Measurements from ENCODE around the gene BIK.
A peak's percentile ranks its signal among the peaks of the same experiment; 100 is the strongest.

The BIK gene

GRCh38 chr22:43173976-43174720, 63.6 kb downstream of the BIK start:
- peaks cover 35% of the 10 kb centered on the region for H3K4me1 ChIP-seq
- H3K9ac ChIP-seq = no peak overlapping the region
- H3K9me3 ChIP-seq = no peaks in the 10 kb centered on the region
- H3K4me3 ChIP-seq = no peak overlapping the region
- H3K4me2 ChIP-seq = no peak overlapping the region
- H3K36me3 ChIP-seq = peaks cover 97% of the 10 kb centered on the region
- H3K27ac ChIP-seq = no peak overlapping the region
- H4K20me1 ChIP-seq = peaks cover 9% of the 10 kb centered on the region; the same call in 1 of the 2 replicates
- no peak for TF ChIP-seq Cebpa-rat (IDR thresholded peaks at IDR 0.05)
- H3K27me3 ChIP-seq = no peaks in the 10 kb centered on the region

GRCh38 chr22:43174941-43175531, 64.5 kb downstream of the BIK start:
- H3K36me3 ChIP-seq = peaks cover 97% of the 10 kb centered on the region
- no peak overlapping the region for H3K4me2 ChIP-seq
- H4K20me1 ChIP-seq = peaks cover 15% of the 10 kb centered on the region; the same call in 1 of the 2 replicates
- H3K4me1 ChIP-seq = peaks cover 29% of the 10 kb centered on the region
- no peak overlapping the region for H3K27ac ChIP-seq
- H3K9ac ChIP-seq = no peak overlapping the region
- no peaks in the 10 kb centered on the region for H3K27me3 ChIP-seq
- no peak for TF ChIP-seq Cebpa-rat (IDR thresholded peaks at IDR 0.05)
- no peaks in the 10 kb centered on the region for H3K9me3 ChIP-seq
- no peak overlapping the region for H3K4me3 ChIP-seq

GRCh38 chr22:43176090-43176489, 65.5 kb downstream of the BIK start:
- TF ChIP-seq Cebpa-rat (IDR thresholded peaks at IDR 0.05) = no peak
- Histone ChIP-seq H4K20me1 (peaks cover 22% of the 10 kb centered on the region), H3K36me3 (peaks cover 97% of the 10 kb centered on the region), H3K4me2 (peak overlapping the region; percentile 28; the same call in 1 of the 2 replicates), H3K4me3 (no peak overlapping the region), H3K27ac (no peak overlapping the region), H3K9me3 (no peaks in the 10 kb centered on the region), H3K27me3 (no peaks in the 10 kb centered on the region), H3K9ac (no peak overlapping the region), H3K4me1 (peaks cover 21% of the 10 kb centered on the region)

GRCh38 chr22:43177479-43177878, 66.9 kb downstream of the BIK start:
- Histone ChIP-seq H3K27ac (no peak overlapping the region), H3K9me3 (no peaks in the 10 kb centered on the region), H3K27me3 (no peaks in the 10 kb centered on the region), H3K4me3 (no peak overlapping the region), H3K4me1 (peaks cover 8% of the 10 kb centered on the region), H3K36me3 (peaks cover 97% of the 10 kb centered on the region), H3K9ac (no peak overlapping the region), H4K20me1 (peaks cover 28% of the 10 kb centered on the region), H3K4me2 (no peak overlapping the region)
- TF ChIP-seq Cebpa-rat (IDR thresholded peaks at IDR 0.05) = no peak

Measured in BLaER1 (cell line).